ENCODE measurements around the gene FAM72A. TPM values are rescaled to one million over a fixed set of nuclear protein-coding genes. Genes with fewer than 3 reads are reported as not detected.
A peak's percentile ranks its signal among the peaks of the same experiment; 100 is the strongest.
"Not testable (repeated sequence)": the region's sequence is repeated elsewhere in the genome, so short reads cannot be mapped to it uniquely, and the experiment has no call there.

Gene FAM72A
- total and polyA plus RNA-seq, 2 donors (not counting 3 experiments of a cell fraction or from before 2014, with no cell fraction given) = 3.4 to 9.6 TPM

- intact Hi-C loops (cut with micrococcal nuclease); H3K9ac ChIP-seq (replicated peaks; ENCODE audit: extremely low read depth, insufficient read depth, low read length); H4K20me1 ChIP-seq (replicated peaks; ENCODE audit: control insufficient read depth, extremely low read depth, insufficient read depth, low read length); CTCF ChIA-PET; dilution Hi-C loops (cut with MboI; ENCODE audit: extremely low pct_ligation_motif_present, low sequenced_read_pairs); H3K4me1 ChIP-seq (ENCODE audit: control insufficient read depth, extremely low read depth, insufficient read depth, low read length); H3K9me3 ChIP-seq (replicated peaks; ENCODE audit: control insufficient read depth, insufficient read depth, low read length); H3K4me3 ChIP-seq (replicated peaks in 1 of 3; ENCODE audit: insufficient read depth in 1 of 3, low read depth in 1 of 3, low read length in 3 of 3); H3K9me1 ChIP-seq (replicated peaks; ENCODE audit: control insufficient read depth, extremely low read depth, insufficient read depth, low read length); H3K27me3 ChIP-seq (ENCODE audit: control insufficient read depth in 2 of 2, insufficient read depth in 2 of 2, low read length in 2 of 2); FAIRE-seq; H3K36me3 ChIP-seq (ENCODE audit: control insufficient read depth in 2 of 2, extremely low read depth in 1 of 2, insufficient read depth in 2 of 2, low read length in 2 of 2); BruUV-seq (replicated peaks); POLR2A ChIA-PET; H2AFZ ChIP-seq (ENCODE audit: low read depth, low read length): not testable (repeated sequence)
- peaks cover 13% of the 10 kb centered on the region for H3K79me2 ChIP-seq (ENCODE audit: control insufficient read depth, insufficient read depth, low read length)
- H3K4me2 ChIP-seq (ENCODE audit: insufficient read depth, low read length) = peak overlapping the region; percentile 31
- H3K27ac ChIP-seq (ENCODE audit: insufficient read depth, low read depth, low read length) = peak overlapping the region; percentile 18
- peak; percentile 24 for DNase-seq (ENCODE audit: low read depth, low spot score)
Measured at GRCh38 chr1:206220332-206221000, 17.8 kb upstream of the FAM72A start.

DNA sequence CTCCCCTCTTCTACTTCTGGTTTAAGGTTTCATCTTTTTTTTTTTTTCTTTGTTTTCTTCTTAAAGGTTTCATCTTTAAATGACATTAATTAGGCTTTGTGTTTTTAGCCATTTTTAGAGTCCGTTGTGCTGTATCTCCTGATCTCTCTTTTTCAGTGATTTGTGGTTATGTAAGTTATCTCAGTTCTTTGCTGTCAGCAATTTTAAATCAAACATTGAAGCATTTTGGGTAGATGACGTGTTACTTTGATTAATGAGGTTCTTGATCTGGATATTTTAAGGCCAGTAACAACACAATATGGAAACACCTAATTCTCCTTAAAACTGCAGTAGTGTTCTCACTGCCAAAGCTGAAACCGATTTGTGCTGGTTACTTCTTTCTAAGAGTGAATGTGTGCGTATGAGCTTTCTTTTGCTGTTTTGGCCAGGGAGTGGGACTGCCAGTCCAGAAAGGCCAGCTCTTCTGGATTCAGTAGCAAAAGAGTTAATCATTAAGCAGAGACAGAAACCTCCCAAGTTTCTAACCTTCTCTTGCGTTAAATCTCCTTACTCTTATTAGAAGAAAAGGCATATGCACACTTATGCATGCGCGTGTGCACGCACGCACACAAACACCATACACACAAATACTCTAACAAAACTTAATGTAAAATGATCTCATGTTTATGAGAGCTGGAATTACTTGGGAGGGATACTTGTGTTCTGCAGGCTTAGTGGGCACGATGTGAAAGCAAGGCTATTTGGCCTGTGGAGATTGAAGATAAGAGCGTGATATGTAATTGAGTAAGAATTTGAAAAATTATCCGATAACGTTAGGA lies 17.1 kb upstream of the FAM72A start:
- H3K4me2 ChIP-seq (ENCODE audit: insufficient read depth, low read length) = peak overlapping the region; percentile 31
- H3K9me1 ChIP-seq (replicated peaks; ENCODE audit: control insufficient read depth, extremely low read depth, insufficient read depth, low read length); CTCF ChIA-PET; H3K4me1 ChIP-seq (ENCODE audit: control insufficient read depth, extremely low read depth, insufficient read depth, low read length); H3K36me3 ChIP-seq (ENCODE audit: control insufficient read depth in 2 of 2, extremely low read depth in 1 of 2, insufficient read depth in 2 of 2, low read length in 2 of 2); POLR2A ChIA-PET; H4K20me1 ChIP-seq (replicated peaks; ENCODE audit: control insufficient read depth, extremely low read depth, insufficient read depth, low read length); H3K9ac ChIP-seq (replicated peaks; ENCODE audit: extremely low read depth, insufficient read depth, low read length); H3K9me3 ChIP-seq (replicated peaks; ENCODE audit: control insufficient read depth, insufficient read depth, low read length); H3K27ac ChIP-seq (ENCODE audit: insufficient read depth, low read depth, low read length); H3K4me3 ChIP-seq (replicated peaks in 1 of 3; ENCODE audit: insufficient read depth in 1 of 3, low read depth in 1 of 3, low read length in 3 of 3); H2AFZ ChIP-seq (ENCODE audit: low read depth, low read length); BruUV-seq (replicated peaks); intact Hi-C loops (cut with micrococcal nuclease); dilution Hi-C loops (cut with MboI; ENCODE audit: extremely low pct_ligation_motif_present, low sequenced_read_pairs); DNase-seq (ENCODE audit: low read depth, low spot score); H3K27me3 ChIP-seq (ENCODE audit: control insufficient read depth in 2 of 2, insufficient read depth in 2 of 2, low read length in 2 of 2); FAIRE-seq: not testable (repeated sequence)
- H3K79me2 ChIP-seq (ENCODE audit: control insufficient read depth, insufficient read depth, low read length) = peaks cover 13% of the 10 kb centered on the region

- H3K4me3 ChIP-seq (replicated peaks in 1 of 3; ENCODE audit: insufficient read depth in 1 of 3, low read depth in 1 of 3, low read length in 3 of 3); intact Hi-C loops (cut with micrococcal nuclease); H3K9ac ChIP-seq (replicated peaks; ENCODE audit: extremely low read depth, insufficient read depth, low read length); CTCF ChIA-PET; H3K4me1 ChIP-seq (ENCODE audit: control insufficient read depth, extremely low read depth, insufficient read depth, low read length); DNase-seq (ENCODE audit: low read depth, low spot score); FAIRE-seq; POLR2A ChIA-PET; H3K9me1 ChIP-seq (replicated peaks; ENCODE audit: control insufficient read depth, extremely low read depth, insufficient read depth, low read length); H2AFZ ChIP-seq (ENCODE audit: low read depth, low read length); H3K9me3 ChIP-seq (replicated peaks; ENCODE audit: control insufficient read depth, insufficient read depth, low read length); H3K36me3 ChIP-seq (ENCODE audit: control insufficient read depth in 2 of 2, extremely low read depth in 1 of 2, insufficient read depth in 2 of 2, low read length in 2 of 2); H3K27ac ChIP-seq (ENCODE audit: insufficient read depth, low read depth, low read length); BruUV-seq (replicated peaks); H3K27me3 ChIP-seq (ENCODE audit: control insufficient read depth in 2 of 2, insufficient read depth in 2 of 2, low read length in 2 of 2); H3K4me2 ChIP-seq (ENCODE audit: insufficient read depth, low read length); H4K20me1 ChIP-seq (replicated peaks; ENCODE audit: control insufficient read depth, extremely low read depth, insufficient read depth, low read length); dilution Hi-C loops (cut with MboI; ENCODE audit: extremely low pct_ligation_motif_present, low sequenced_read_pairs): not testable (repeated sequence)
- peaks cover 13% of the 10 kb centered on the region for H3K79me2 ChIP-seq (ENCODE audit: control insufficient read depth, insufficient read depth, low read length)
Measured at GRCh38 chr1:206218765-206219164, 16.1 kb upstream of the FAM72A start.

GRCh38 chr1:206218285-206218684 lies 15.6 kb upstream of the FAM72A start:
- not testable (repeated sequence) for FAIRE-seq

More at GRCh38 chr1:206218285-206218684, 15.6 kb upstream of the FAM72A start:
- DNase-seq (ENCODE audit: low read depth, low spot score); H3K4me2 ChIP-seq (ENCODE audit: insufficient read depth, low read length); dilution Hi-C loops (cut with MboI; ENCODE audit: extremely low pct_ligation_motif_present, low sequenced_read_pairs); POLR2A ChIA-PET; H3K27me3 ChIP-seq (ENCODE audit: control insufficient read depth in 2 of 2, insufficient read depth in 2 of 2, low read length in 2 of 2); H3K4me1 ChIP-seq (ENCODE audit: control insufficient read depth, extremely low read depth, insufficient read depth, low read length); H4K20me1 ChIP-seq (replicated peaks; ENCODE audit: control insufficient read depth, extremely low read depth, insufficient read depth, low read length); H3K4me3 ChIP-seq (replicated peaks in 1 of 3; ENCODE audit: insufficient read depth in 1 of 3, low read depth in 1 of 3, low read length in 3 of 3); intact Hi-C loops (cut with micrococcal nuclease); H3K9me3 ChIP-seq (replicated peaks; ENCODE audit: control insufficient read depth, insufficient read depth, low read length); H3K9ac ChIP-seq (replicated peaks; ENCODE audit: extremely low read depth, insufficient read depth, low read length); H3K36me3 ChIP-seq (ENCODE audit: control insufficient read depth in 2 of 2, extremely low read depth in 1 of 2, insufficient read depth in 2 of 2, low read length in 2 of 2); CTCF ChIA-PET; H3K9me1 ChIP-seq (replicated peaks; ENCODE audit: control insufficient read depth, extremely low read depth, insufficient read depth, low read length); H2AFZ ChIP-seq (ENCODE audit: low read depth, low read length); BruUV-seq (replicated peaks); H3K27ac ChIP-seq (ENCODE audit: insufficient read depth, low read depth, low read length): not testable (repeated sequence)
- peaks cover 13% of the 10 kb centered on the region for H3K79me2 ChIP-seq (ENCODE audit: control insufficient read depth, insufficient read depth, low read length)
